ENCODE measurements around the gene MAN2A2.
"Not testable (repeated sequence)": the region's sequence is repeated elsewhere in the genome, so short reads cannot be mapped to it uniquely, and the experiment has no call there.

GRCh38 chr15:90928106-90928505 is 25.0 kb downstream of the MAN2A2 start:
- not testable (repeated sequence) for TF ChIP-seq CTCF (IDR thresholded peaks at IDR 0.05); POLR2A (IDR thresholded peaks at IDR 0.05; ENCODE audit: low read depth)

All from esophagus muscularis mucosa (tissue), 3 donors.